Measurements from ENCODE around the gene SORCS1. TPM values are rescaled to one million over a fixed set of nuclear protein-coding genes. Genes with fewer than 3 reads are reported as not detected.

The SORCS1 gene
- total and polyA plus RNA-seq, 4 donors = 1.4 to 3.8 TPM; not detected in 2

- Histone ChIP-seq H3K27ac (ENCODE audit: low read depth in 1 of 2, low read length in 2 of 2) (no peak overlapping the region), H3K4me3 (ENCODE audit: low read length in 2 of 2) (no peak overlapping the region), H3K9me3 (ENCODE audit: control insufficient read depth, low read length) (no peaks in the 10 kb centered on the region), H3K27me3 (ENCODE audit: control insufficient read depth in 1 of 2, insufficient read depth in 2 of 2, low read length in 1 of 2) (no peaks in the 10 kb centered on the region), H3K36me3 (ENCODE audit: control insufficient read depth in 1 of 2, insufficient read depth in 2 of 2, low read length in 1 of 2) (no peaks in the 10 kb centered on the region), H3K4me1 (ENCODE audit: control insufficient read depth in 1 of 2, insufficient read depth in 2 of 2, low read length in 2 of 2) (no peaks in the 10 kb centered on the region)
- intact Hi-C loops (cut with DNase I) = no loop called here
- 85 to 89% methylated on average over 8 of the region's 8 CpGs for WGBS, 2 donors
- no peak for ATAC-seq (ENCODE audit: low FRiP score)
- no peak for DNase-seq
Measured at GRCh38 chr10:106830471-106830870, 334.0 kb downstream of the SORCS1 start.

DNA sequence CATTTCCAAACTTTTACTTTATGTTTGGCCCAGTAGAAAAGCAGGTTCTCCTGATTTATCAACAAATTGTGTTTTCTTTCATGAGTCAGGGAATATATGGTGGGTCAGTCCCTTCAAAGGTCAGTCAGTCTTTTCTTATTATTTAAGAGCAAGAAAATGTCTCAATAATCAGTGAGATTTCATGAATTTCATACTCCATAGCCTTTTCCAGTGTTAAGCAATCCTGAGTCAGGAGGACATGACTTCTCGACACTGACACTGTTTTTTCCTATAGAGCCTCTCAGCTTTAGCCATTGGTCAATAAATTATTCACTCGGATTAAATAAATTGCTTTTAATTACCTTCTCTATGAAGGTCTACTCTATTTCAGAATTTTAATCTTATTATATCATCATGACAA, 334.5 kb downstream of the SORCS1 start:
- ATAC-seq (ENCODE audit: low FRiP score) = no peak
- Histone ChIP-seq H3K4me3 (ENCODE audit: low read length in 2 of 2) (no peak overlapping the region), H3K4me1 (ENCODE audit: control insufficient read depth in 1 of 2, insufficient read depth in 2 of 2, low read length in 2 of 2) (no peaks in the 10 kb centered on the region), H3K27me3 (ENCODE audit: control insufficient read depth in 1 of 2, insufficient read depth in 2 of 2, low read length in 1 of 2) (no peaks in the 10 kb centered on the region), H3K36me3 (ENCODE audit: control insufficient read depth in 1 of 2, insufficient read depth in 2 of 2, low read length in 1 of 2) (no peaks in the 10 kb centered on the region), H3K9me3 (ENCODE audit: control insufficient read depth, low read length) (no peaks in the 10 kb centered on the region), H3K27ac (ENCODE audit: low read depth in 1 of 2, low read length in 2 of 2) (no peak overlapping the region)
- WGBS, 2 donors = 91 to 93% methylated on average over 2 of the region's 2 CpGs
- intact Hi-C loops (cut with DNase I) = no loop called here
- DNase-seq = no peak

DNA sequence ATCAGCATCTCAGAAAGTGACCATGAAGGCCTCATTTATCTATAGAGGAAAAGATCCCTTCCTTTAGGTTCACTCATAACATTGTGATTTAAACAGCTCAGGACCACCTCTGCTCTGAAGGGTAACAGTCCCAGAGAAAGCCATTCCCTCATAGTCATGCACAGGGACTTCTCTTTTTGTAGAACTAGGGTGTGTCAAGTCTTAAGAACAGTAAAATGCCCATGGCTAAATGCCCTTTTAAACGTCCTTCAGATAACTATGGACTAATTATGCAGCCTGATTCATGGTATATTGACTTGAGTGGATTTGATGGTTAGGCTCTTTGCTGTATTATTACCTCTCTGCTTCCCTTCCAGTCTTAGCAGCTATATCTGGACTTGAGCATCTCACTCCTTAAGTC, 337.8 kb downstream of the SORCS1 start:
- WGBS, 2 donors = 21 to 26% methylated on average over 1 of the region's 1 CpG
- no peak for ATAC-seq (ENCODE audit: low FRiP score)
- no peak overlapping the region for H3K27ac ChIP-seq (ENCODE audit: low read depth in 1 of 2, low read length in 2 of 2)
- H3K27me3 ChIP-seq (ENCODE audit: control insufficient read depth in 1 of 2, insufficient read depth in 2 of 2, low read length in 1 of 2) = no peaks in the 10 kb centered on the region
- no peaks in the 10 kb centered on the region for H3K4me1 ChIP-seq (ENCODE audit: control insufficient read depth in 1 of 2, insufficient read depth in 2 of 2, low read length in 2 of 2)
- H3K9me3 ChIP-seq (ENCODE audit: control insufficient read depth, low read length) = no peaks in the 10 kb centered on the region
- no peak overlapping the region for H3K4me3 ChIP-seq (ENCODE audit: low read length in 2 of 2)
- intact Hi-C loops (cut with DNase I) = no loop called here
- no peaks in the 10 kb centered on the region for H3K36me3 ChIP-seq (ENCODE audit: control insufficient read depth in 1 of 2, insufficient read depth in 2 of 2, low read length in 1 of 2)
- DNase-seq = no peak

- intact Hi-C loops (cut with DNase I) = no loop called here
- DNase-seq (no peak), ATAC-seq (ENCODE audit: low FRiP score) (no peak)
- Histone ChIP-seq H3K27me3 (ENCODE audit: control insufficient read depth in 1 of 2, insufficient read depth in 2 of 2, low read length in 1 of 2) (no peaks in the 10 kb centered on the region), H3K4me3 (ENCODE audit: low read length in 2 of 2) (no peak overlapping the region), H3K27ac (ENCODE audit: low read depth in 1 of 2, low read length in 2 of 2) (no peak overlapping the region), H3K4me1 (ENCODE audit: control insufficient read depth in 1 of 2, insufficient read depth in 2 of 2, low read length in 2 of 2) (no peaks in the 10 kb centered on the region), H3K9me3 (ENCODE audit: control insufficient read depth, low read length) (no peaks in the 10 kb centered on the region), H3K36me3 (ENCODE audit: control insufficient read depth in 1 of 2, insufficient read depth in 2 of 2, low read length in 1 of 2) (no peaks in the 10 kb centered on the region)
- WGBS, 2 donors = 21 to 24% methylated on average over 10 of the region's 10 CpGs
Measured at GRCh38 chr10:106825576-106826364, 338.7 kb downstream of the SORCS1 start.

DNA sequence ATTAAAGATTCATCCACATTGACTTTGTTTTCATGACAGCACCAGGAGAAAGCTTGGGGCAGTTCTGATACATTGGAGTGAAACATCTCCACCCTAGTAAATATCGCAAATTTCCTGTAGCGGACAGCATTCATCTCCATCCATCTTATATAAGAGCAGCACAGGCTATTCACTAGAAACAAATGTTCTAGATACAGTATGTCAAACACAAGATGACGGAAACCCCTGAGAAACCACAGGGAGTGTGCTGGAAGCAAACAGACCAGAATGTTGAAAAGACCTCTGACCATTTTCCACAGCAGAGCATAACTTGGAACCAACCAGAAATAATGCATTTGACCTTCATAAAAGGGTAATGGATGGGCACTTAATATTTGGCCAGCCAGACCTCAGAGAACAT, 343.9 kb downstream of the SORCS1 start:
- WGBS, 2 donors = 36 to 46% methylated on average over 3 of the region's 3 CpGs
- Histone ChIP-seq H3K27me3 (ENCODE audit: control insufficient read depth in 1 of 2, insufficient read depth in 2 of 2, low read length in 1 of 2) (no peaks in the 10 kb centered on the region), H3K4me3 (ENCODE audit: low read length in 2 of 2) (no peak overlapping the region), H3K36me3 (ENCODE audit: control insufficient read depth in 1 of 2, insufficient read depth in 2 of 2, low read length in 1 of 2) (no peaks in the 10 kb centered on the region), H3K27ac (ENCODE audit: low read depth in 1 of 2, low read length in 2 of 2) (no peak overlapping the region), H3K4me1 (ENCODE audit: control insufficient read depth in 1 of 2, insufficient read depth in 2 of 2, low read length in 2 of 2) (no peaks in the 10 kb centered on the region), H3K9me3 (ENCODE audit: control insufficient read depth, low read length) (no peaks in the 10 kb centered on the region)
- intact Hi-C loops (cut with DNase I) = no loop called here
- DNase-seq (no peak), ATAC-seq (ENCODE audit: low FRiP score) (no peak)

- 73 to 74% methylated on average over 4 of the region's 4 CpGs for WGBS, 2 donors
- no peaks in the 10 kb centered on the region for H3K27me3 ChIP-seq (ENCODE audit: control insufficient read depth in 1 of 2, insufficient read depth in 2 of 2, low read length in 1 of 2)
- ATAC-seq (ENCODE audit: low FRiP score) (no peak), DNase-seq (no peak)
- no peak overlapping the region for H3K4me3 ChIP-seq (ENCODE audit: low read length in 2 of 2)
- no peaks in the 10 kb centered on the region for H3K36me3 ChIP-seq (ENCODE audit: control insufficient read depth in 1 of 2, insufficient read depth in 2 of 2, low read length in 1 of 2)
- H3K27ac ChIP-seq (ENCODE audit: low read depth in 1 of 2, low read length in 2 of 2) = no peak overlapping the region
- H3K4me1 ChIP-seq (ENCODE audit: control insufficient read depth in 1 of 2, insufficient read depth in 2 of 2, low read length in 2 of 2) = no peaks in the 10 kb centered on the region
- intact Hi-C loops (cut with DNase I) = no loop called here
- no peaks in the 10 kb centered on the region for H3K9me3 ChIP-seq (ENCODE audit: control insufficient read depth, low read length)
Measured at GRCh38 chr10:106819490-106819889, 345.0 kb downstream of the SORCS1 start.

DNA sequence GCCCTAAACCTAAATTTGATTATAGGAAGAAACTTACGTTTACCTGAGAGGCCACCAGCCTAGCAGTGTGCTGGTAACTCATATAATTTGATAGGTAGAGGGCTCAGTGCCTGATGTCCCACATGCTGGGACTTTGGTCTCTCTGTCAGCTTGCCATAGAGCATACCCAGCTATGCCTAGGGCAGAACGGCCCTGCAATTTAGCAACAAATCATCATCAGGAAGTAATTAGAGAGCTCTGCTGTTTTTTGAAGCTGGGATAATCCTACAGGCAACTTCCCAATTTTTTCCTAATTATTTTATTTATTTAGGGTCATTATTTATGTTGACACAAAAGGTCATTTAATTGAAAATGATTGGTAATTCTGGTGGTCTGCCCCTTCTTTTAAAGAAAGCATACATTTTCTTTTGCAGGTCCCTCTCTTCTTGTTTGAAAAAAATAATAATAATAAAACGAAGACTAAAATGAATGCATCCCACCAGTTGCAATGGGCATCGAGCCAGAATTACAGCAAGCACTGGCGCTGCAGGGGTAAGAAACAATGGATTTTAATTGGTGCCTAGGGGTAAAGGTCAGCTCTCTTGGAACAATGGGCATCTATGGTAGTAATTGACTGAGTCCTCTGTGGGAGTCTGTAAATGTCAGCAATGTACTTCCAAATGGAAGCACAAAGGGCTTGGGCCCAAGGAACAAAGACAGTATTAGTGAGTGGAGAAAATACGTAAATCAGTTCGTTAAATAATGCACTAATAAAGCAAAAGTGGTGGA, 348.0 kb downstream of the SORCS1 start:
- 62 to 77% methylated on average over 7 of the region's 7 CpGs for WGBS, 2 donors
- ATAC-seq (ENCODE audit: low FRiP score) = no peak
- intact Hi-C loops (cut with DNase I) = no loop called here
- no peaks in the 10 kb centered on the region for H3K27me3 ChIP-seq (ENCODE audit: control insufficient read depth in 1 of 2, insufficient read depth in 2 of 2, low read length in 1 of 2)
- no peak overlapping the region for H3K4me3 ChIP-seq (ENCODE audit: low read length in 2 of 2)
- H3K4me1 ChIP-seq (ENCODE audit: control insufficient read depth in 1 of 2, insufficient read depth in 2 of 2, low read length in 2 of 2) = no peaks in the 10 kb centered on the region
- no peak overlapping the region for H3K27ac ChIP-seq (ENCODE audit: low read depth in 1 of 2, low read length in 2 of 2)
- H3K9me3 ChIP-seq (ENCODE audit: control insufficient read depth, low read length) = no peaks in the 10 kb centered on the region
- H3K36me3 ChIP-seq (ENCODE audit: control insufficient read depth in 1 of 2, insufficient read depth in 2 of 2, low read length in 1 of 2) = no peaks in the 10 kb centered on the region
- no peak for DNase-seq

DNA sequence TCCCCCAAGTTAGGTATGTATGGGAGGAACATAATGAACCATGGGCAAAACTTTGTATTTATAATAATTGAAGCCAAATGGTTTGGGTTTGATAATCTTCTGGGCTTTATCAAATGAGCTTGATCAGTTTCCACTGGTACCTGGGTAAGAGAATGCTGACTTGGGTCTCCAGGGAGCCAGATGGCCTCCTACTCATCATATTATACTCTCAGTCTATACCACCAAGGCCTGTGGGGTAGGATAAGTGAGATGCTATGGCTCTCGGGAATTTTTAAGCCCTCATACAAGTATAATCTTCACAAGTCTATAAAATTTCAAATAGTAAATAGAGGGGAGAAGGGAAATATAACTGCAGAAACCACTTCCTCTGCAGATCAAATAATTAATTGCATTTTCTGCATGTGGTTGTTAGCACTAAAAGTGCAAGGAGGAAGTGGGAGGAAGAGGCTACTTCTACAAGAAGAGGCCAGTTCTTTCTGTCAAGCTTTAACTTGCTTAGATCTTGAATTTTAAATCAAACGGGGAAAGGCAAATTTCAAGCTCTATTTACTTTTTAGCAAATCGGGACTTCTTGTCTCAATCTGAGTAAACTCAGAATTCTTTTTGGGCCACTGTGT, 349.0 kb downstream of the SORCS1 start:
- DNase-seq (no peak), ATAC-seq (ENCODE audit: low FRiP score) (no peak)
- Histone ChIP-seq H3K4me3 (ENCODE audit: low read length in 2 of 2) (no peak overlapping the region), H3K4me1 (ENCODE audit: control insufficient read depth in 1 of 2, insufficient read depth in 2 of 2, low read length in 2 of 2) (peaks cover 0 to 3% of the 10 kb centered on the region in 2 donors), H3K27me3 (ENCODE audit: control insufficient read depth in 1 of 2, insufficient read depth in 2 of 2, low read length in 1 of 2) (no peaks in the 10 kb centered on the region), H3K36me3 (ENCODE audit: control insufficient read depth in 1 of 2, insufficient read depth in 2 of 2, low read length in 1 of 2) (no peaks in the 10 kb centered on the region), H3K27ac (ENCODE audit: low read depth in 1 of 2, low read length in 2 of 2) (no peak overlapping the region), H3K9me3 (ENCODE audit: control insufficient read depth, low read length) (no peaks in the 10 kb centered on the region)
- 65 to 67% methylated on average over 3 of the region's 3 CpGs for WGBS, 2 donors
- intact Hi-C loops (cut with DNase I) = no loop called here
